Measurements from ENCODE around the gene PPME1.

GRCh38 chr11:74276581-74276980 is 105.5 kb downstream of the PPME1 start:
- no peak for TF ChIP-seq CTCF (IDR thresholded peaks at IDR 0.05)
- TF ChIP-seq EZH2 (IDR thresholded peaks at IDR 0.05; ENCODE audit: borderline replicate concordance, insufficient read depth, low read depth, low read length, poor library complexity, severe bottlenecking): no peak

All from B cell (primary cell).